Astrocyte of the cerebellum (primary cell): Measurements from ENCODE around the gene AMH.

ENCODE experiments used
- DNase-seq: peaks from one replicate; pipeline ENCODE4 v3.0.0-alpha.2; 2011; ENCODE audit warnings: low read depth
- H3K4me3 ChIP-seq: 2 replicates; pipeline ENCODE4 v1.5.1; 2011; ENCODE audit warnings: mild to moderate bottlenecking, low read depth, low read length, moderate library complexity
- in situ Hi-C: cut with HindIII; loops from 2 replicates; pipeline ENCODE4 v1.10.0; 2017; ENCODE audit warnings: low sequenced_read_pairs
- TF ChIP-seq, protein P1 (sequence below): IDR thresholded peaks from 2 replicates; pipeline ENCODE4 v1.5.1; 2012; ENCODE audit warnings: low read length, low read depth, moderate library complexity, mild to moderate bottlenecking; ENCODE audit errors: missing control alignments

AMH gene

DNA sequence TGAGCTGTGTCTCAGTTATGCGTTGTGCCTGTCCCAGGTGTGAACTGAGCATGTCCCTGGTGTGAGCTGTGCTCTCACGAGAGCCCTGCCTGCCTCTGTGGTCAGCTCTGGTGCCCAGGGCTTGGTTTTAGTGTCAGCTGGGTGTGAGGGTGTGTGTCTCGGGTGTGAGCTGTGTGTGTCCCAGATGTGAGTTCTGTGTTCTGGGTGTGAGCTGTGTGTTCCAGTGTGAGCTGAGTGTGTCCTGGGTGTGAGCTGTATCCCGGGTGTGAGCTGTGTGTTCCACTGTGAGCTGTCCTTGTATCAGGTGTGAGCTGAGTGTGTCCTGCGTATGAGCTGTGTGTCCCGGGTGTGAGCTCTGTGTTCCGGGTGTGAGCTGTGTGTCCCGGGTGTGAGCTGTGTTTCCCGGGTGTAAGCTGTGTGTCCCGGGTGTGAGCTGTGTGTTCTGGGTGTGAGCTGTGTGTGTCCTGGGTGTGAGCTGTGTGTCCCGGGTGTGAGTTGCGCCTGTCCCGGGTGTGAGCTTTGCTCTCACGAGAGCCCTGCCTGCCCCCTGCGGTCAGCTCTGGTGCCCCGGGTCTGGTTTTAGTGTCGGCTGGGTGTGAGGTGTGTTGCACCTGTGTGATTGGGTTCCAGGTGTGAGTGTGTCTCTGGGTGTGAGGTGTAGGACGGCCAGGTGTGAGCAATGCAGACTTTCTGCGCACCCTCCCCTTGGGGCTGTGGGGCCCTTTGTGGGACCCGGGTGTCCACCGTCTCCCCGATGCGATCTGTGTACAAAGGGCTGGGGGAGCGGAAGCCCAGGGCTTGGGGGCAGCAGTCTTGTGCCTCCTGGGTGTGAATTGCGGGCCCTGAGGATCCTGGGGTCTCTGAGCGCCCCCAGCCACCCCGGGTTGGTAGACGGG, 39.9 kb downstream of the AMH start:
- no peak for DNase-seq
- in situ Hi-C loops, result no loop called here
- H3K4me3 ChIP-seq, result no peak overlapping the region
- TF ChIP-seq, protein P1, sequence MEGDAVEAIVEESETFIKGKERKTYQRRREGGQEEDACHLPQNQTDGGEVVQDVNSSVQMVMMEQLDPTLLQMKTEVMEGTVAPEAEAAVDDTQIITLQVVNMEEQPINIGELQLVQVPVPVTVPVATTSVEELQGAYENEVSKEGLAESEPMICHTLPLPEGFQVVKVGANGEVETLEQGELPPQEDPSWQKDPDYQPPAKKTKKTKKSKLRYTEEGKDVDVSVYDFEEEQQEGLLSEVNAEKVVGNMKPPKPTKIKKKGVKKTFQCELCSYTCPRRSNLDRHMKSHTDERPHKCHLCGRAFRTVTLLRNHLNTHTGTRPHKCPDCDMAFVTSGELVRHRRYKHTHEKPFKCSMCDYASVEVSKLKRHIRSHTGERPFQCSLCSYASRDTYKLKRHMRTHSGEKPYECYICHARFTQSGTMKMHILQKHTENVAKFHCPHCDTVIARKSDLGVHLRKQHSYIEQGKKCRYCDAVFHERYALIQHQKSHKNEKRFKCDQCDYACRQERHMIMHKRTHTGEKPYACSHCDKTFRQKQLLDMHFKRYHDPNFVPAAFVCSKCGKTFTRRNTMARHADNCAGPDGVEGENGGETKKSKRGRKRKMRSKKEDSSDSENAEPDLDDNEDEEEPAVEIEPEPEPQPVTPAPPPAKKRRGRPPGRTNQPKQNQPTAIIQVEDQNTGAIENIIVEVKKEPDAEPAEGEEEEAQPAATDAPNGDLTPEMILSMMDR, result no peak

DNA sequence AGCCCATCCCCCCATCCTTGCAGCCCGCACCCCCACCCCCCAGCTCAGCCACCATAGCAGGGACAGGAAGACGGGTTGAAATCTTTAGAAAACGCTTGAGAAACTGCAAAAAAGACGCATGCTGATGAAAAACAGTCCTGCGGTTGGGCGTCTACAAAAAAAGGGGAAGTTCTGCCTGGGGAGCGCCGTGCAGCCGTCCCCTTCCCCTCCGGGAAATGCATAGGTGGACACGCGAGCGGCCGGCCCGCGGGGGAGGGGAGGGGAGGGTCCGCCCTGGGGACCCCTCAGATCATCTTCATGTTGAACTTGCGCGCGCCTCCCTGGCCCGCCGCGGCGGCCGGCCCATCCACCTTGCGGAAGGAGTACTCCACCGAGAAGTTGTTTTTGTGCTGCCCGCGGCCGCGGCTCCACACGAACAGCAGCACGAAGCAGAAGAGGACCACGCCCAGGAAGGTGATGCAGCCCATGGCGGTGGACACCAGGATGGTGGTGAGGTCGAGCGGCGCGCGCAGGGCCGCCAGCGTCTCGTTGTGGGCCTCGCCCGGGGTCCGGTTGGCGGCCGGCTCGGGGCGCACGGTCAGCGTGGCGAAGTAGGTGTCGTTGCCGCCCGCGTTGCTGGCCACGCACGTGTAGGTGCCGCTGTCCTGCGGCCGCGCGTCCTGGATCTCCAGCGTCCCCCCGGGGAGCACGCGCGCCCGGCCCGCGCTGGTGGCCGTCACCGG, 40.8 kb downstream of the AMH start:
- TF ChIP-seq, protein P1, result no peak
- no peak for DNase-seq
- in situ Hi-C loops, result no loop called here
- no peak overlapping the region for H3K4me3 ChIP-seq

DNA sequence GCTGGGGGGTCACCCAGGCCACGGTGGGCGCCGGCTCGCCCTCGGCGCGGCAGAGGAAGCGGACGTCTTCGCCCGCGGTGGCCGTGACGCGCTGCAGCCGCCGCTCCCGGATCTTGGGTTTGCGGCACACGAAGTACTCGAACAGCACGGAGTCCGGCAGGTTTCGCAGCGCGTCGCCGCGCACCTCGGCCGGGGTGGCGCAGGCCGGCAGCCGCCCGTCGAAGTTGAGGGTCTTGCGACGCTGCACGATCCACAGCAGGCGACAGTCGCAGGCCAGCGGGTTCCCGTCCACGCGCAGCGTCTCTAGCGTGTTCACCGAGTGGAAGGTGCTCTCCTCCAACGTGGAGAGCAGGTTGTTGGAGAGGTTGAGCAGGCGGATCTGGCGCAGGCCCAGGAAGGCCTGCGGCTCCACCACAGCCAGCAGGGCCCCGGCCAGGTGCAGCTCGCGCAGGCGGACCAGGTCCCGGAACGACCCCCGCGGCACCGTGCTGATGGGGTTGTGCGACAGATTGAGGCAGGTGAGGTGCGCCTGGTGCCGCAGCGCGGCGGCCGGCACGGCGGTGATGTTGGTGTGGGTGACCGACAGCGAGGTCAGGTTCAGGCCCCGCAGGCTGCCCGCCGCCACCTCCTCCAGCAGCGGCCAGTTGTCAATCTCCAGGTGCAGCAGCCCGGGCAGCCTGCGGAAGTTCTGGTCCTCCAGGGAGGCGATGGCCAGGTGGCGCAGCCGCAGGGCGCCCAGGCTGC, 41.5 kb downstream of the AMH start:
- TF ChIP-seq, protein P1, result no peak
- DNase-seq, result no peak
- no peak overlapping the region for H3K4me3 ChIP-seq
- in situ Hi-C loops, result no loop called here

DNA sequence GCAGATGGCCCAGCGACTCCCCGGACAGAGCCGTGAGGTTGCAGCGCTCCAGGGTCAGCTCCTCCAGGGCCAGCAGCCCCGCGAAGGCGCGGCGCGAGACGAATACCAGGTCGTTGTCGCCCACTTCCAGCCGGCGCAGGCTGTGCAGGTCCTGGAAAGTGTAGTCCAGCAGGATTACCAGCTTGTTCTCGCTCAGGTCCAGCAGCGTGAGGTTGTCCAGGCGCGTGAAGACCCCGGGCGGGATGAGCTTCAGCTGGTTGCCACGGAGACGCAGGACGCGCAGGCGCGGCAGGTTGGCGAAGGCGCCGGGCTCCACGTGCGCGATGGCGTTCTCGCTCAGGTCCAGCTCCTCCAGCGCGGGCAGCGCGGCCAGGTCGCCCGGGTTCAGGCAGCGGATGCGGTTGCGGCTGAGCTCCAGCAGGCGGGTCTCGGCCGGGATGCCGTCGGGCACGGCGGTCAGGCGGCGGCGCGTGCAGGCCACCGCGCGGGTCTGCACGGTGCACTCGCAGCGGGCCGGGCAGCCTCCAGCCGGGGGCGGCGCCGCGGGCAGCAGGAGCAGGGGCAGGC, 42.1 kb downstream of the AMH start:
- H3K4me3 ChIP-seq, result no peak overlapping the region
- TF ChIP-seq, protein P1, result no peak
- DNase-seq, result no peak
- in situ Hi-C loops, result no loop called here

DNA sequence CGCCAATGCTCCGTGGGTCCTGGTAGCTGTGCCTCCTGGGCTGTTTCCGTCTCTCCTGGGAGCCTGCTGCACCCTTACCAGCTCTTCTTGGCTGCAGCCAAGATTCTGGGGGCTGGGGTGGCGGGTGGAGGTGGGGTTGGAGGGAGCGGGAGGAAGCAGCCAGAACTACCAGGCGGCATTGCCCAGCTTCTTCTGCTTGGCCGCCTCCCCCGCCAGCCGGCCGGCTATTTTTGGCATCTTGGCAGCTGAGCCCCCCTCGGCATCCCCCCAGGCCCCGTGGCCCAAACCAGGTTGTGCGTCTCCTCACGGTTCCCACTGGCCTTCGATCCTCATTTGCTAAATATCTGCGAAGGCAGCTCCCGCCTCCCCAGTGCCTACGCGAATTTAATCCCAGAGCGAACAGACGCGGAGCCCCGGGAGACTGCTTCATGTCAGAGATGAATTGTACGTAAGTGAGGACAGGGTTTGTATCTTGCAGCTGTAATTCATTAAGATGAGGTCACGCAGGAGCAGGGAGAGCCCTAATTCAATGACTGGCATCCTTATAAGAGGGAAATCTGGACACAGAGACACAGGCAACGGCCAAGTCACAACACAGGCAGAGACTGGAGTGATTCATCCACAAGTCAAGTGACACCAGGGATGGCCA, 45.7 kb downstream of the AMH start:
- TF ChIP-seq, protein P1, result no peak
- no peak for DNase-seq
- in situ Hi-C loops, result no loop called here
- no peak overlapping the region for H3K4me3 ChIP-seq
